A549 (cell line): Measurements from ENCODE around the gene SLC23A3. TPM values are rescaled to one million over a fixed set of nuclear protein-coding genes. Genes with fewer than 3 reads are reported as not detected.

Experiments
- ATAC-seq, 2 experiments: fragments of 200-7000 bp in 1 of 2; fragments of >200 bp in 1 of 2; cut with Nextera tagmentation in 1 of 2; cut with Tn5 transposase in 1 of 2; 3 replicates each; pipeline versions ENCODE4 v1.8.0 to v1.9.1; 2018 to 2020; ENCODE audit warnings: mild to moderate bottlenecking in 1 of 2, moderate library complexity in 1 of 2
- CTCF ChIA-PET: fragments of 300-600 bp; sonication (Branson Sonifier 250); formaldehyde crosslinking; extraction: SDS; loops from one replicate; lab custom pipeline; 2021; ENCODE audit warnings: antibody characterized with exemption, inconsistent platforms; lab: Yijun Ruan, JAX
- POLR2A ChIA-PET: fragments of 350-600 bp; formaldehyde crosslinking; extraction: SDS; loops from one replicate; lab custom pipeline; 2021; ENCODE audit warnings: antibody characterized with exemption, inconsistent platforms; lab: Yijun Ruan, JAX
- DNase-seq, 2 experiments: peaks; one replicate each; pipeline versions ENCODE4 v3.0.0 to v3.0.0-alpha.2; 2011 to 2016; ENCODE audit warnings: low read depth in 1 of 2, low spot score in 1 of 2
- FAIRE-seq: peaks from 2 replicates; lab custom pipeline; 2011; peaks lifted over from hg19 to GRCh38; lab: Jason Lieb, UNC
- H3K27ac ChIP-seq, 2 experiments: fragments of >200 bp; sonication (Bioruptor Twin); formaldehyde crosslinking; 3 replicates each; pipeline ENCODE4 v1.5.1; 2016 to 2017
- H3K4me1 ChIP-seq: fragments of >200 bp; sonication (Bioruptor Twin); formaldehyde crosslinking; 3 replicates; pipeline ENCODE4 v1.6.1; 2016
- H3K4me2 ChIP-seq: fragments of >200 bp; sonication (Bioruptor Twin); formaldehyde crosslinking; 3 replicates; pipeline ENCODE4 v1.6.1; 2016
- H3K4me3 ChIP-seq: fragments of >200 bp; sonication (Bioruptor Twin); formaldehyde crosslinking; 3 replicates; pipeline ENCODE4 v1.5.1; 2016
- H3K9me3 ChIP-seq: fragments of >200 bp; sonication (Bioruptor Twin); formaldehyde crosslinking; 3 replicates; pipeline ENCODE4 v1.6.1; 2016
- CBX2 ChIP-seq: fragments of 200-600 bp; sonication (generic); IDR thresholded peaks from 2 replicates; pipeline ENCODE4 v1.6.1; 2016; ENCODE audit warnings: low read depth, mild to moderate bottlenecking, borderline replicate concordance
- CHD2 ChIP-seq: fragments of 150-350 bp; IDR thresholded peaks from 2 replicates; pipeline ENCODE4 v1.6.1; 2014; ENCODE audit warnings: low read length; ENCODE audit not compliant: partially characterized antibody
- ESRRA ChIP-seq: fragments of 150-350 bp; IDR thresholded peaks from 2 replicates; pipeline ENCODE4 v1.6.1; 2014; ENCODE audit warnings: mild to moderate bottlenecking, low read length, borderline replicate concordance
- FOSL2 ChIP-seq, 2 experiments: fragments of 450-650 bp in 1 of 2; fragments of >200 bp in 1 of 2; sonication (Bioruptor Twin) in 1 of 2; formaldehyde crosslinking; IDR thresholded peaks; 2 replicates each; pipeline versions ENCODE4 v1.5.0 to v1.6.1; 2016 to 2020; ENCODE audit warnings: mild to moderate bottlenecking in 1 of 2, moderate library complexity in 1 of 2
- HOXA7 ChIP-seq: fragments of 250-450 bp; sonication (Bioruptor Pico); IDR thresholded peaks from 2 replicates; pipeline ENCODE4 v1.5.0; 2020; ENCODE audit warnings: mild to moderate bottlenecking, moderate library complexity
- KDM1A ChIP-seq: fragments of 200-600 bp; sonication (generic); IDR thresholded peaks from 2 replicates; pipeline ENCODE4 v1.6.1; 2016; ENCODE audit warnings: low read depth, mild to moderate bottlenecking
- KDM5A ChIP-seq: fragments of 200-600 bp; sonication (generic); IDR thresholded peaks from 2 replicates; pipeline ENCODE4 v1.6.1; 2016; ENCODE audit warnings: antibody characterized with exemption, mild to moderate bottlenecking
- MAFK ChIP-seq: fragments of 450-650 bp; IDR thresholded peaks from 2 replicates; pipeline ENCODE4 v1.6.1; 2014; ENCODE audit not compliant: partially characterized antibody
- NFE2L2 ChIP-seq: fragments of 150-350 bp; conservative IDR thresholded peaks from 2 replicates; pipeline ENCODE4 v1.6.1; 2014; ENCODE audit warnings: low read length
- RCOR1 ChIP-seq: fragments of 150-350 bp; IDR thresholded peaks from 2 replicates; pipeline ENCODE4 v1.6.1; 2014; ENCODE audit warnings: antibody characterized with exemption, low read length, low read depth
- RNF2 ChIP-seq: fragments of 200-600 bp; sonication (generic); IDR thresholded peaks from 2 replicates; pipeline ENCODE4 v1.6.1; 2016; ENCODE audit warnings: low read depth, mild to moderate bottlenecking, antibody characterized with exemption, moderate library complexity, borderline replicate concordance
- TFCP2L1 ChIP-seq: fragments of 250-450 bp; sonication (Bioruptor Pico); IDR thresholded peaks from 2 replicates; pipeline ENCODE4 v1.5.0; 2021; ENCODE audit warnings: mild to moderate bottlenecking
- TP53 ChIP-seq: fragments of 250-450 bp; sonication (Bioruptor Pico); IDR thresholded peaks from 2 replicates; pipeline ENCODE4 v1.5.0; 2021; ENCODE audit warnings: mild to moderate bottlenecking, moderate library complexity
- ZNF302 ChIP-seq: fragments of 250-450 bp; sonication (Bioruptor Pico); IDR thresholded peaks from 2 replicates; pipeline ENCODE4 v1.9.0; 2021; ENCODE audit warnings: inconsistent platforms, mild to moderate bottlenecking, moderate library complexity
- WGBS: methylation state at CpG from one replicate; pipeline ENCODE4 v1.1.6; 2017; ENCODE audit errors: missing lambda C conversion rate; 5-methylcytosine and 5-hydroxymethylcytosine counted together
- polyA plus RNA-seq, 4 experiments: library from polyadenylated mRNA; depleted of rRNA in 3 of 4; stranded (reverse); fragments of >200 nt; fragmentation: RNase III in 1 of 4; extraction: RNeasy Plus Mini Kit Qiagen cat#74134 plus additional on column Dnase treatment in 1 of 4; gene quantifications; 2 replicates in 3 of 4; 3 replicates in 1 of 4; pipeline ENCODE4 v1.2.3, GENCODE V29; 2011 to 2017
- TF ChIP-seq, protein P1 (sequence below): fragments of 150-350 bp; IDR thresholded peaks from 2 replicates; pipeline ENCODE4 v1.6.1; 2014; ENCODE audit warnings: low read depth, mild to moderate bottlenecking, low read length
- TF ChIP-seq, protein P2 (sequence below): IDR thresholded peaks from 2 replicates; pipeline ENCODE4 v1.6.1; 2012
- TF ChIP-seq, protein P3 (sequence below): IDR thresholded peaks from 2 replicates; pipeline ENCODE4 v1.6.1; 2012; ENCODE audit warnings: low read depth, borderline replicate concordance
- TF ChIP-seq, protein P4 (sequence below): fragments of >200 bp; sonication (Bioruptor Twin); formaldehyde crosslinking; IDR thresholded peaks from 2 replicates; pipeline ENCODE4 v1.6.1; 2016
- TF ChIP-seq, protein P5 (sequence below): fragments of >200 bp; sonication (Bioruptor Twin); formaldehyde crosslinking; IDR thresholded peaks from 3 replicates; pipeline ENCODE4 v1.6.1; 2016
- TF ChIP-seq, protein P6 (sequence below): fragments of 250-450 bp; sonication (Bioruptor Pico); IDR thresholded peaks from 2 replicates; pipeline ENCODE4 v1.5.0; 2020; ENCODE audit warnings: low read depth, mild to moderate bottlenecking, moderate library complexity

The SLC23A3 gene
- polyA plus RNA-seq, 2 of the 4 experiments (the other 2 are of a cell fraction): 0.39 to 0.90 TPM

DNA sequence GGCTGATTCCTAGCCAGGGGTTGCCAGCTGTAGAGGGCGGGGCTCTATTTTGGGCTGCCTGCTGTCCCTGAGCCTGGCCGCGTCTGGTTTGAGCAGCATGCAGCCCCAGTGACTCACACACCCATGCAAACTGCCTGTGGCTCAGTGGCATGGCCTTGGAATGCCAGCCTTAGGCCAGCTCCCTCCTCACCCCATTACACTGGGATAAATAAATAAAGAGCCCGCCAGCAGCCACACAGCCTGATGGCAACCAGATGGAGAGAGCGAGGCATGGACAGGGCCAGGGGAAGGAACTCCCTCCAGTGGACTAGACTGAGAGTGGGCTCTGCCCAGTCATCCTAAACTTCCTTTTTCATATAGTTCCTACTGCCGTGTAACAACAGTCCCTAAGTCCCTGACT lies 27.5 kb downstream of the SLC23A3 start (continued):
- no peak for TF ChIP-seq ESRRA
- TF ChIP-seq, protein P1, sequence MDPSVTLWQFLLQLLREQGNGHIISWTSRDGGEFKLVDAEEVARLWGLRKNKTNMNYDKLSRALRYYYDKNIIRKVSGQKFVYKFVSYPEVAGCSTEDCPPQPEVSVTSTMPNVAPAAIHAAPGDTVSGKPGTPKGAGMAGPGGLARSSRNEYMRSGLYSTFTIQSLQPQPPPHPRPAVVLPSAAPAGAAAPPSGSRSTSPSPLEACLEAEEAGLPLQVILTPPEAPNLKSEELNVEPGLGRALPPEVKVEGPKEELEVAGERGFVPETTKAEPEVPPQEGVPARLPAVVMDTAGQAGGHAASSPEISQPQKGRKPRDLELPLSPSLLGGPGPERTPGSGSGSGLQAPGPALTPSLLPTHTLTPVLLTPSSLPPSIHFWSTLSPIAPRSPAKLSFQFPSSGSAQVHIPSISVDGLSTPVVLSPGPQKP: no peak
- TF ChIP-seq, all 56 proteins: peak for 0

DNA sequence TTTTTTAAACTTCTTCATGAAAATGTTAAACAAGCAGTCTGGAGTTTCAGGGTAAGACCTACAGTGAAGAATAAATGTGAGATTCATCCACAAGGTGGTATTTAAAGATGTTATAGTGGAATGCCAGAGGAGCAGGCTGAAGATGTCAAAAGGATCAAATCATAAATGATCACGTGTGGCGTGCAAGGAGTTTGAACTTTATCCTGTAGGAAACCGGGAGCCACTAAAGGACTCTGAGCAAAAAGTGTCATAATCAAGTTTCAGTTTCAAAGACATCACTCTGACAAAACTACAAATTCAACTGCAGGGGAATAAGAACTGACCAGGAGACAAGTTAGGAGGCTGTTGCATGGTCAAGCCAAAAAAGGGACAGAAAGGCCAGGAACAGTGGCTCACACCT lies 29.1 kb downstream of the SLC23A3 start:
- no peak for TF ChIP-seq KDM1A
- TF ChIP-seq TFCP2L1 (CRISPR knock-in tag): no peak
- TF ChIP-seq RCOR1: no peak
- TF ChIP-seq, protein P2, sequence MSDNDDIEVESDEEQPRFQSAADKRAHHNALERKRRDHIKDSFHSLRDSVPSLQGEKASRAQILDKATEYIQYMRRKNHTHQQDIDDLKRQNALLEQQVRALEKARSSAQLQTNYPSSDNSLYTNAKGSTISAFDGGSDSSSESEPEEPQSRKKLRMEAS: no peak
- TF ChIP-seq, protein P3, sequence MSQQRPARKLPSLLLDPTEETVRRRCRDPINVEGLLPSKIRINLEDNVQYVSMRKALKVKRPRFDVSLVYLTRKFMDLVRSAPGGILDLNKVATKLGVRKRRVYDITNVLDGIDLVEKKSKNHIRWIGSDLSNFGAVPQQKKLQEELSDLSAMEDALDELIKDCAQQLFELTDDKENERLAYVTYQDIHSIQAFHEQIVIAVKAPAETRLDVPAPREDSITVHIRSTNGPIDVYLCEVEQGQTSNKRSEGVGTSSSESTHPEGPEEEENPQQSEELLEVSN: no peak
- no peak for TF ChIP-seq TP53 (CRISPR knock-in tag)
- no peak for TF ChIP-seq HOXA7 (CRISPR knock-in tag)
- no peak for TF ChIP-seq ZNF302 (CRISPR knock-in tag)
- no peak for TF ChIP-seq MAFK
- TF ChIP-seq CBX2: no peak
- no peak for TF ChIP-seq NFE2L2
- TF ChIP-seq, protein P4, sequence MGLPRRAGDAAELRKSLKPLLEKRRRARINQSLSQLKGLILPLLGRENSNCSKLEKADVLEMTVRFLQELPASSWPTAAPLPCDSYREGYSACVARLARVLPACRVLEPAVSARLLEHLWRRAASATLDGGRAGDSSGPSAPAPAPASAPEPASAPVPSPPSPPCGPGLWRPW: no peak
- TF ChIP-seq RNF2: no peak
- TF ChIP-seq, protein P1: no peak
- TF ChIP-seq, protein P5, sequence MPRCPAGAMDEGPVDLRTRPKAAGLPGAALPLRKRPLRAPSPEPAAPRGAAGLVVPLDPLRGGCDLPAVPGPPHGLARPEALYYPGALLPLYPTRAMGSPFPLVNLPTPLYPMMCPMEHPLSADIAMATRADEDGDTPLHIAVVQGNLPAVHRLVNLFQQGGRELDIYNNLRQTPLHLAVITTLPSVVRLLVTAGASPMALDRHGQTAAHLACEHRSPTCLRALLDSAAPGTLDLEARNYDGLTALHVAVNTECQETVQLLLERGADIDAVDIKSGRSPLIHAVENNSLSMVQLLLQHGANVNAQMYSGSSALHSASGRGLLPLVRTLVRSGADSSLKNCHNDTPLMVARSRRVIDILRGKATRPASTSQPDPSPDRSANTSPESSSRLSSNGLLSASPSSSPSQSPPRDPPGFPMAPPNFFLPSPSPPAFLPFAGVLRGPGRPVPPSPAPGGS: no peak
- TF ChIP-seq CHD2: no peak
- no peak for TF ChIP-seq KDM5A
- TF ChIP-seq, protein P6, sequence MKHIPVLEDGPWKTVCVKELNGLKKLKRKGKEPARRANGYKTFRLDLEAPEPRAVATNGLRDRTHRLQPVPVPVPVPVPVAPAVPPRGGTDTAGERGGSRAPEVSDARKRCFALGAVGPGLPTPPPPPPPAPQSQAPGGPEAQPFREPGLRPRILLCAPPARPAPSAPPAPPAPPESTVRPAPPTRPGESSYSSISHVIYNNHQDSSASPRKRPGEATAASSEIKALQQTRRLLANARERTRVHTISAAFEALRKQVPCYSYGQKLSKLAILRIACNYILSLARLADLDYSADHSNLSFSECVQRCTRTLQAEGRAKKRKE (CRISPR knock-in tag): no peak
- no peak for TF ChIP-seq FOSL2 (IDR thresholded peaks at IDR 0.05)
- no peak for TF ChIP-seq FOSL2 (CRISPR knock-in tag; IDR thresholded peaks at IDR 0.05)
- TF ChIP-seq, all 56 proteins: peak for 0
- H3K4me1 ChIP-seq: peaks cover 5% of the 10 kb centered on the region; the same call in 1 of the 3 replicates
- FAIRE-seq: no peak
- ChIA-PET CTCF (interaction anchor here (0.7 to 21.6 kb wide), 5 partner anchors 14 to 264 kb away, joined by 4 to 332 read pairs (median 14); partner anchors contain the start of gene IHH), POLR2A (no interaction called here)
- no peaks in the 10 kb centered on the region for H3K9me3 ChIP-seq
- no peak for ATAC-seq
- H3K27ac ChIP-seq: no peak overlapping the region
- DNase-seq: no peak
- no peak overlapping the region for H3K4me3 ChIP-seq
- no peak overlapping the region for H3K4me2 ChIP-seq
- 89% methylated on average over 3 of the region's 3 CpGs for WGBS
